ENCODE results near the gene ZNF750. TPM values are rescaled to one million over a fixed set of nuclear protein-coding genes. Genes with fewer than 3 reads are reported as not detected.

The ZNF750 gene
- total RNA-seq, 2 experiments from 2014 or later = not detected

- Mint-ChIP-seq H3K36me3 (ENCODE audit: low read depth) (no peaks in the 10 kb centered on the region), H3K27ac (peak overlapping the region; percentile 93), H3K9me3 (no peaks in the 10 kb centered on the region), H3K4me1 (ENCODE audit: low read depth) (peaks cover 81% of the 10 kb centered on the region), H3K4me3 (peak overlapping the region; percentile 57), H3K27me3 (ENCODE audit: low read depth) (no peaks in the 10 kb centered on the region)
- intact Hi-C loops (cut with micrococcal nuclease) = loop anchor here (5.0 to 10.0 kb wide), 2 partner anchors 184 to 369 kb away; no protein-coding TSS in a partner anchor
- CTCF ChIA-PET = interaction anchor here (0.5 to 1.0 kb wide), 2 partner anchors 22 to 57 kb away, joined by 3 to 6 read pairs; no protein-coding TSS in a partner anchor
- no peak for DNase-seq
Observed at GRCh38 chr17:82863383-82863940, 23.6 kb upstream of the ZNF750 start.

- CTCF ChIA-PET = no interaction called here
- peak overlapping the region; percentile 7 for H3K27ac Mint-ChIP-seq
- H3K27me3 Mint-ChIP-seq (ENCODE audit: low read depth) = no peaks in the 10 kb centered on the region
- H3K4me1 Mint-ChIP-seq (ENCODE audit: low read depth) = peaks cover 86% of the 10 kb centered on the region
- no peak overlapping the region for H3K4me3 Mint-ChIP-seq
- no peaks in the 10 kb centered on the region for H3K9me3 Mint-ChIP-seq
- intact Hi-C loops (cut with micrococcal nuclease) = loop anchor here (5.0 to 10.0 kb wide), 2 partner anchors 184 to 368 kb away; no protein-coding TSS in a partner anchor
- H3K36me3 Mint-ChIP-seq (ENCODE audit: low read depth) = no peaks in the 10 kb centered on the region
- DNase-seq = no peak
Observed at GRCh38 chr17:82862737-82863382, 23.0 kb upstream of the ZNF750 start.

- CTCF ChIA-PET = no interaction called here
- DNase-seq = no peak
- no peaks in the 10 kb centered on the region for H3K27me3 Mint-ChIP-seq (ENCODE audit: low read depth)
- H3K4me1 Mint-ChIP-seq (ENCODE audit: low read depth) = peaks cover 79% of the 10 kb centered on the region
- no peak overlapping the region for H3K27ac Mint-ChIP-seq
- H3K4me3 Mint-ChIP-seq = no peak overlapping the region
- intact Hi-C loops (cut with micrococcal nuclease) = loop anchor here (5.0 to 10.0 kb wide), 2 partner anchors 185 to 367 kb away; no protein-coding TSS in a partner anchor
- H3K9me3 Mint-ChIP-seq = no peaks in the 10 kb centered on the region
- peaks cover 1% of the 10 kb centered on the region for H3K36me3 Mint-ChIP-seq (ENCODE audit: low read depth)
Observed at GRCh38 chr17:82862191-82862590, 22.4 kb upstream of the ZNF750 start.

- DNase-seq = no peak
- Mint-ChIP-seq H3K27ac (no peak overlapping the region), H3K4me1 (ENCODE audit: low read depth) (peaks cover 76% of the 10 kb centered on the region), H3K4me3 (no peak overlapping the region), H3K9me3 (no peaks in the 10 kb centered on the region), H3K27me3 (ENCODE audit: low read depth) (no peaks in the 10 kb centered on the region), H3K36me3 (ENCODE audit: low read depth) (peaks cover 2% of the 10 kb centered on the region)
- intact Hi-C loops (cut with micrococcal nuclease) = loop anchor here (5.0 to 10.0 kb wide), 2 partner anchors 186 to 367 kb away; no protein-coding TSS in a partner anchor
- CTCF ChIA-PET = interaction anchor here (0.6 kb wide), 1 partner anchor 13 kb away, joined by 3 read pairs; no protein-coding TSS in a partner anchor
Observed at GRCh38 chr17:82861393-82861775, 21.6 kb upstream of the ZNF750 start.

GRCh38 chr17:82860606-82861392, 21.0 kb upstream of the ZNF750 start:
- intact Hi-C loops (cut with micrococcal nuclease) = loop anchor here (5.0 to 10.0 kb wide), 2 partner anchors 187 to 366 kb away; no protein-coding TSS in a partner anchor
- H3K9me3 Mint-ChIP-seq = no peaks in the 10 kb centered on the region
- peak overlapping the region; percentile 45 for H3K4me3 Mint-ChIP-seq
- DNase-seq = no peak
- no peak overlapping the region for H3K27ac Mint-ChIP-seq
- peaks cover 2% of the 10 kb centered on the region for H3K36me3 Mint-ChIP-seq (ENCODE audit: low read depth)
- peaks cover 71% of the 10 kb centered on the region for H3K4me1 Mint-ChIP-seq (ENCODE audit: low read depth)
- CTCF ChIA-PET = interaction anchor here (0.6 kb wide), 1 partner anchor 13 kb away, joined by 3 read pairs; no protein-coding TSS in a partner anchor
- no peaks in the 10 kb centered on the region for H3K27me3 Mint-ChIP-seq (ENCODE audit: low read depth)

GRCh38 chr17:82859431-82860403, 19.9 kb upstream of the ZNF750 start:
- Mint-ChIP-seq H3K4me1 (ENCODE audit: low read depth) (peaks cover 61% of the 10 kb centered on the region), H3K4me3 (peak overlapping the region; percentile 45), H3K27ac (peak overlapping the region; percentile 82)

GRCh38 chr17:82858376-82859126, 18.7 kb upstream of the ZNF750 start:
- CTCF ChIA-PET = no interaction called here
- peak overlapping the region; percentile 20 for H3K4me3 Mint-ChIP-seq
- H3K27ac Mint-ChIP-seq = peak overlapping the region; percentile 10
- H3K4me1 Mint-ChIP-seq (ENCODE audit: low read depth) = peaks cover 50% of the 10 kb centered on the region
- H3K9me3 Mint-ChIP-seq = no peaks in the 10 kb centered on the region
- intact Hi-C loops (cut with micrococcal nuclease) = no loop called here
- H3K27me3 Mint-ChIP-seq (ENCODE audit: low read depth) = no peaks in the 10 kb centered on the region
- peaks cover 7% of the 10 kb centered on the region for H3K36me3 Mint-ChIP-seq (ENCODE audit: low read depth)
- peak; percentile 45 for DNase-seq

More at GRCh38 chr17:82859431-82860403, 19.9 kb upstream of the ZNF750 start:
- H3K36me3 Mint-ChIP-seq (ENCODE audit: low read depth) = peaks cover 2% of the 10 kb centered on the region
- intact Hi-C loops (cut with micrococcal nuclease) = loop anchor here (5.0 to 10.0 kb wide), 2 partner anchors 188 to 365 kb away; no protein-coding TSS in a partner anchor
- H3K9me3 Mint-ChIP-seq = no peaks in the 10 kb centered on the region
- DNase-seq = peak; percentile 82
- H3K27me3 Mint-ChIP-seq (ENCODE audit: low read depth) = no peaks in the 10 kb centered on the region
- CTCF ChIA-PET = no interaction called here

GRCh38 chr17:82856361-82856760, 16.5 kb upstream of the ZNF750 start:
- DNase-seq = no peak
- intact Hi-C loops (cut with micrococcal nuclease) = no loop called here
- Mint-ChIP-seq H3K4me1 (ENCODE audit: low read depth) (peaks cover 31% of the 10 kb centered on the region), H3K27me3 (ENCODE audit: low read depth) (no peaks in the 10 kb centered on the region), H3K4me3 (no peak overlapping the region), H3K36me3 (ENCODE audit: low read depth) (peaks cover 7% of the 10 kb centered on the region), H3K9me3 (no peaks in the 10 kb centered on the region), H3K27ac (no peak overlapping the region)
- CTCF ChIA-PET = no interaction called here

GRCh38 chr17:82854226-82854625, 14.4 kb upstream of the ZNF750 start:
- CTCF ChIA-PET = no interaction called here
- DNase-seq = no peak
- Mint-ChIP-seq H3K27me3 (ENCODE audit: low read depth) (no peaks in the 10 kb centered on the region), H3K27ac (no peak overlapping the region), H3K4me3 (no peak overlapping the region), H3K36me3 (ENCODE audit: low read depth) (peaks cover 8% of the 10 kb centered on the region), H3K4me1 (ENCODE audit: low read depth) (peaks cover 15% of the 10 kb centered on the region), H3K9me3 (no peaks in the 10 kb centered on the region)
- intact Hi-C loops (cut with micrococcal nuclease) = no loop called here

GRCh38 chr17:82851381-82851780, 11.6 kb upstream of the ZNF750 start:
- intact Hi-C loops (cut with micrococcal nuclease) = no loop called here
- H3K4me1 Mint-ChIP-seq (ENCODE audit: low read depth) = peaks cover 8% of the 10 kb centered on the region
- no peaks in the 10 kb centered on the region for H3K9me3 Mint-ChIP-seq
- H3K27me3 Mint-ChIP-seq (ENCODE audit: low read depth) = no peaks in the 10 kb centered on the region
- H3K27ac Mint-ChIP-seq = no peak overlapping the region
- CTCF ChIA-PET = no interaction called here
- peaks cover 11% of the 10 kb centered on the region for H3K36me3 Mint-ChIP-seq (ENCODE audit: low read depth)
- no peak overlapping the region for H3K4me3 Mint-ChIP-seq
- DNase-seq = no peak

Measured in activated naive CD4-positive, alpha-beta T cell treated with anti-CD3 and anti-CD28 coated beads for 36 hours (primary cell).